Nephron (organoid): Measurements from ENCODE around the gene JMJD8.

Source experiments
- H3K27ac Mint-ChIP-seq, 3 experiments: 2 replicates each; pipeline ENCODE4 v1.8.0; 2020; ENCODE audit warnings: mixed read lengths in 3 of 3, mild to moderate bottlenecking in 2 of 3, moderate library complexity in 1 of 3
- H3K27me3 Mint-ChIP-seq: 2 replicates; pipeline ENCODE4 v1.8.0; 2021; ENCODE audit warnings: low read depth, mild to moderate bottlenecking, moderate library complexity, mixed read lengths
- H3K36me3 Mint-ChIP-seq: 2 replicates; pipeline ENCODE4 v1.8.0; 2020; ENCODE audit warnings: low read depth, mixed read lengths
- H3K4me1 Mint-ChIP-seq: 2 replicates; pipeline ENCODE4 v1.8.0; 2020; ENCODE audit warnings: mixed read lengths
- H3K4me3 Mint-ChIP-seq, 3 experiments: 2 replicates each; pipeline ENCODE4 v1.8.0; 2020; ENCODE audit warnings: mild to moderate bottlenecking in 3 of 3, mixed read lengths in 3 of 3, moderate library complexity in 2 of 3
- H3K9me3 Mint-ChIP-seq: 2 replicates; pipeline ENCODE4 v1.8.0; 2020; ENCODE audit warnings: mixed read lengths
- TF ChIP-seq, protein P1 (sequence below), 3 experiments: fragments of 200-600 bp; sonication (generic); IDR thresholded peaks; one replicate each; pipeline ENCODE4 v1.5.0; 2021; ENCODE audit warnings: antibody characterized with exemption in 3 of 3; ENCODE audit not compliant: unreplicated experiment in 3 of 3

Gene JMJD8

DNA sequence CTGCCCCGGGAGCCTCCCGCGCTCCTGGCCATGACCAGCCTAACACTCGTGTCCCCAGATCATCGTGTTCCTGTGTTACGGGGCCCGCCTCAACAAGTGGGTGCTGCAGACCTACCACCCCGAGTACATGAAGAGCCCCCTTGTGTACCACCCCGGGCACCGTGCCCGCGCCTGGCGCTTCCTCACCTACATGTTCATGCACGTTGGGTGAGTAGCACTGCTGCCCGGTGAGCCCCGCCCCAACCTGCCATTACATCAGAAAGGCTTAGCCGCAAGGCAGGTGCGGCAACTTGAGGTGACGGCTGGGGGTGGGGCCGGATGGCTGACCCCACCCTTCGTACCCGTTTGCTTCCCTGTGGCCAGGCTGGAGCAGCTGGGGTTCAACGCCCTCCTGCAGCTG is 7.2 kb downstream of the JMJD8 start:
- Mint-ChIP-seq H3K27ac (no peak overlapping the region), H3K36me3 (no peaks in the 10 kb centered on the region), H3K4me3 (no peak overlapping the region), H3K4me1 (no peaks in the 10 kb centered on the region), H3K9me3 (no peaks in the 10 kb centered on the region), H3K27me3 (peaks cover 6% of the 10 kb centered on the region)
- TF ChIP-seq, protein P1, sequence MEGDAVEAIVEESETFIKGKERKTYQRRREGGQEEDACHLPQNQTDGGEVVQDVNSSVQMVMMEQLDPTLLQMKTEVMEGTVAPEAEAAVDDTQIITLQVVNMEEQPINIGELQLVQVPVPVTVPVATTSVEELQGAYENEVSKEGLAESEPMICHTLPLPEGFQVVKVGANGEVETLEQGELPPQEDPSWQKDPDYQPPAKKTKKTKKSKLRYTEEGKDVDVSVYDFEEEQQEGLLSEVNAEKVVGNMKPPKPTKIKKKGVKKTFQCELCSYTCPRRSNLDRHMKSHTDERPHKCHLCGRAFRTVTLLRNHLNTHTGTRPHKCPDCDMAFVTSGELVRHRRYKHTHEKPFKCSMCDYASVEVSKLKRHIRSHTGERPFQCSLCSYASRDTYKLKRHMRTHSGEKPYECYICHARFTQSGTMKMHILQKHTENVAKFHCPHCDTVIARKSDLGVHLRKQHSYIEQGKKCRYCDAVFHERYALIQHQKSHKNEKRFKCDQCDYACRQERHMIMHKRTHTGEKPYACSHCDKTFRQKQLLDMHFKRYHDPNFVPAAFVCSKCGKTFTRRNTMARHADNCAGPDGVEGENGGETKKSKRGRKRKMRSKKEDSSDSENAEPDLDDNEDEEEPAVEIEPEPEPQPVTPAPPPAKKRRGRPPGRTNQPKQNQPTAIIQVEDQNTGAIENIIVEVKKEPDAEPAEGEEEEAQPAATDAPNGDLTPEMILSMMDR (IDR thresholded peaks at IDR 0.05; ENCODE audit: unreplicated experiment in 3 of 3), result no peak

DNA sequence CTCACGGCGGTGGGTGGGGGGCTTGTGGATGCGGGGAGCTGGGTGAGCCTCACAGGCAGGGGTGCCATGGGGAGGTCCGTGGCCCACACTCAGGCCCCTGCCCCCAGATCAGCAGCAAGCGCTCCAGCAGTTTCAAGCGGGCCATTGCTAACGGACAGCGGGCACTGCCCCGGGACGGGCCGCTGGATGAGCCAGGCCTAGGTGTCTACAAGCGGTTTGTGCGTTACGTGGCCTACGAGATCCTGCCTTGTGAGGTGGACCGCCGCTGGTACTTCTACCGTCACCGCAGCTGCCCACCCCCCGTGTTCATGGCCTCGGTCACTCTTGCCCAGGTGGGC is 7.6 kb downstream of the JMJD8 start:
- H3K27ac Mint-ChIP-seq, result no peak overlapping the region
- H3K4me3 Mint-ChIP-seq, result no peak overlapping the region
- no peaks in the 10 kb centered on the region for H3K4me1 Mint-ChIP-seq
- TF ChIP-seq, protein P1 (IDR thresholded peaks at IDR 0.05; ENCODE audit: unreplicated experiment in 3 of 3), result no peak
- no peaks in the 10 kb centered on the region for H3K9me3 Mint-ChIP-seq
- H3K36me3 Mint-ChIP-seq, result no peaks in the 10 kb centered on the region
- peaks cover 6% of the 10 kb centered on the region for H3K27me3 Mint-ChIP-seq

DNA sequence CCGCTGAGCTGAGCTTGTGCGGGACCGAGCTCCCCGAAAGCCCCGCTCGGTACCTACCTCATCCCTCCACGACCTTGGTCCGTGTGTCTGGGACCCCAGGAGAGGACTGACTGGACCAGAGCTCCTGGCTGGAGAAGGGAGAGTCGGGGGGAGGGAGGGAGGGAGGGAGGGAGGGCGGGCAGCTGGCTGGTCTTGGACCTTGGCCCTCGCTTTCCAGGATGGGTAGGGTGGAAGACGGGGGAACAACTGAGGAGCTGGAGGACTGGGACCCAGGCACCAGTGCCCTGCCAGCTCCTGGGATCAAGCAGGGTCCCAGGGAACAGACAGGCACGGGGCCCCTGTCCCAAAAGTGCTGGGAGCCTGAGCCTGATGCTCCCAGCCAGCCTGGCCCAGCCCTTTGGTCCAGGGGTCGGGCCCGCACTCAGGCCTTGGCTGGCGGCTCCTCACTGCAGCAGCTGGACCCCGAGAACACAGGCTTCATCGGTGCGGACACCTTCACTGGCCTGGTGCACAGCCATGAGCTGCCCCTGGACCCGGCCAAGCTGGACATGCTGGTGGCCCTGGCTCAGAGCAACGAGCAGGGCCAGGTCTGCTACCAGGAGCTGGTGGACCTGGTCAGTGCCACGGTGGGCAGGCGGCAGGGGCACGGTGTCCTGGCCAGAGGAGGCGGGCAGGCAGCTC is 8.1 kb downstream of the JMJD8 start:
- TF ChIP-seq, protein P1 (IDR thresholded peaks at IDR 0.05; ENCODE audit: unreplicated experiment in 3 of 3), result no peak

DNA sequence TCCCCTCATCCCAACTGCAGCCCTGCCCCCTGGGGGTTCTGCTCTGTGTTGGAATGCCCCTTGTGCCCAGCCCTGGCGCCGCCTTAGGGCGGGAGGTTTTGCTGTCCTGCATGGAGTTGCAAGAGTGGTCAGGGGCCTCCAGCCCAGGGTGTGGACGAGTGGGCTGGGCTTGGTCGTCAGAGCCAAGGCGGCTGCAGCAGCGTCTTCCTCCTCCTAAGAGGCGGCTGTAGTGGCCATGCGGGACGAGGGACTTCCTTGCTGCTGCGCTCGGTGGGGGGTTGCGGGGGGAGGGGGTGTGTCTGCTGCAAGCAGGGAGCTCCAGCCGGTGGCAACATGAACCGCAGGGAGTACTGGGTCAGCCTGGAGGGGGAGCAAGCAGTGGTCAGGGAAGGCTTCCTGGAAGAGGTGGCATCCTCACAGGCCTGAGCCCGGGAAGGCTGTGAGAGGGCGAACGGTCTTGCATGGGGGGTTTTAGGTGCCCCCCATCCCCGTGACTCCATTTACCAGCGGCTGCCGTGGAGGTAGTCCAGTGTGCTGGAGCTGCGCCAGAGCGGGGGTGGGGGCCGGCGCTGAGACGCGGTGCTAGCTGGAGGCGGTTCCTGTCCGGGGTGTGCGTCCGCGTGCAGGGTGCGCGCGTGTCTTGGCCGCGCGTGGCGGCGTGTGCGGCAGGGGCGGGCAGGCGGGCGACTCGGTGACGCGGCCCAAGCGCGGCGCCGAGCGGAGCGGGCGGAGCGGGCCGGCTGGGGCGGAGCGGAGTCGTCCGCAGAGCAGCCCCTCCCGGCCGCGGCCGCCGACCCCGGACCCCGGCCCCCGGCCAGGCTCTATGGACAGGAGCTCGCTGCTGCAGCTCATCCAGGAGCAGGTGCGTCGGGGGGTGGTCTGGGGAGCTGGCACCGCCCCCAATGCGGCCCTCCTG is 8.9 kb downstream of the JMJD8 start, which contains the start of gene RHBDL1:
TSS of gene RHBDL1 (plus strand) at position 704 of the 916 bp plus-strand sequence. CDS start at position 824, 120 bp downstream.
- Mint-ChIP-seq H3K4me3 (peak within 1 kb of the TSS; percentile 42 to 69 (median 69)), H3K27me3 (peaks cover 6% of the 10 kb centered on the region), H3K36me3 (peaks cover 3% of the 10 kb centered on the region), H3K9me3 (no peaks in the 10 kb centered on the region), H3K4me1 (no peaks in the 10 kb centered on the region), H3K27ac (no peak within 1 kb of the TSS)
- TF ChIP-seq, protein P1 (IDR thresholded peaks at IDR 0.05; ENCODE audit: unreplicated experiment in 3 of 3), result no peak

More for the DNA sequence above, 8.1 kb downstream of the JMJD8 start:
- Mint-ChIP-seq H3K36me3 (peaks cover 2% of the 10 kb centered on the region), H3K4me1 (no peaks in the 10 kb centered on the region), H3K27ac (no peak overlapping the region), H3K27me3 (peaks cover 6% of the 10 kb centered on the region), H3K9me3 (no peaks in the 10 kb centered on the region), H3K4me3 (no peak overlapping the region)

DNA sequence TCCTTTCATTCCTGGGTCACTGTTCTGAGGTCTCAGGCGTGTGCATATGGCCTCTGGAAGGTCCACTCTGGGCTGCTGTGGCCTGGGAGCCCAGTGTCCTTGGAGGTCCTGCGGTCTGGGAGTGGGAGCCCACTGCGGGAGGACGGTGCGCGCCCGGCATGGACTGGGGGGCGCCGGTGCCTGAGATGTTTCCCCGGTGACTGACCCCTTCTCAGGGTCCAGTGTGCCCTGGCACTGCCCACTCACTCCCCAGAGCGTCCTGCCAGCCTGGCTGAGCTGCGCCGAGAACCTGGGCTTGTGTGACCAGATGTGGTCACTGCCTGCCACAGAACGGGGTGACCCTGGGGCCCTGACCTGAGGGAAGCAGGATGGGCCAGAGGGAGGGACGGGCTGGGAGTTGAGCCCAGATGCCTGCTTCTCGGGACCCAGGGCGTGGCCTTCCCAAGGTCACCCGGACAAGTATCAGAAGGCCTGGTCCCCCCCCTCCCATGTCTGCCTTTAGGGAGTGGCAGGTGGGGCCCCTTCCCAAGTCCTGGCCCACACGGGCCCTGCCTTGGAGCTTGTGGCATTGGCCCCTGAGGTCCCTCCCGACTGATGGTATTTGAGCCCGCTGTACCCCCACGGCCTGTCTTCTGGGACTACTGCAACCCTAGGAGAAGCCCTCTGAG is 9.8 kb downstream of the JMJD8 start:
- no peak overlapping the region for H3K27ac Mint-ChIP-seq
- no peaks in the 10 kb centered on the region for H3K4me1 Mint-ChIP-seq
- TF ChIP-seq, protein P1 (IDR thresholded peaks at IDR 0.05; ENCODE audit: unreplicated experiment in 3 of 3), result no peak
- H3K9me3 Mint-ChIP-seq, result no peaks in the 10 kb centered on the region
- H3K27me3 Mint-ChIP-seq, result peaks cover 6% of the 10 kb centered on the region
- H3K4me3 Mint-ChIP-seq, result peak overlapping the region in 2 of 3 experiments; percentile 32 to 51
- peaks cover 3% of the 10 kb centered on the region for H3K36me3 Mint-ChIP-seq
